Left lung (tissue), 10 donors: ENCODE data around the gene DNAAF8. TPM values are rescaled to one million over a fixed set of nuclear protein-coding genes. Genes with fewer than 3 reads are reported as not detected.

Experiments
- ATAC-seq: fragments of 200-7000 bp; cut with Tn5 transposase; one replicate; pipeline ENCODE4 v1.9.1; 2020; ENCODE audit warnings: moderate library complexity
- DNase-seq, 4 donors: peaks; one replicate each; pipeline ENCODE4 v3.0.0-alpha.2; 2013 to 2020
- H3K27ac ChIP-seq, 2 donors: fragments of 200-600 bp; sonication (generic) in 1 of 2; one replicate each; pipeline versions ENCODE4 v1.5.0 to v1.8.0; 2020 to 2021
- H3K27me3 ChIP-seq, 2 donors: fragments of 200-600 bp; sonication (generic) in 1 of 2; one replicate each; pipeline versions ENCODE4 v1.5.0 to v1.8.0; 2020 to 2021
- H3K36me3 ChIP-seq, 2 donors: fragments of 200-600 bp; sonication (generic) in 1 of 2; one replicate each; pipeline versions ENCODE4 v1.5.0 to v1.8.0; 2020 to 2021
- H3K4me1 ChIP-seq, 2 donors: fragments of 200-600 bp; one replicate each; pipeline ENCODE4 v1.8.0; 2021
- H3K4me3 ChIP-seq, 2 donors: fragments of 200-600 bp; sonication (generic) in 1 of 2; one replicate each; pipeline versions ENCODE4 v1.5.0 to v1.8.0; 2020 to 2021; ENCODE audit warnings: mild to moderate bottlenecking in 1 of 2
- H3K9me3 ChIP-seq, 2 donors: fragments of 200-600 bp; sonication (generic) in 1 of 2; one replicate each; pipeline versions ENCODE4 v1.5.0 to v1.8.0; 2020 to 2021
- intact Hi-C, 2 donors: fragments of 100-400 bp; cut with DNase I; formaldehyde crosslinking; loops; one replicate each; pipeline versions ENCODE4 v1.11.2 to v1.14.2; 2022
- polyA plus RNA-seq, 6 donors: library from polyadenylated mRNA; unstranded; fragments of 120-200 nt; gene quantifications; one replicate each; pipeline ENCODE4 v1.2.1, GENCODE V29; 2013; ENCODE audit not compliant: insufficient read length in 6 of 6
- total RNA-seq, 2 donors: library from RNA; stranded (reverse); fragmentation: NEBNext Ultra II Directional; extraction: Animal tissue kit (Norgen Biotek cat#: 25700); gene quantifications; one replicate each; pipeline ENCODE4 v1.2.1, GENCODE V29; 2021
- TF ChIP-seq, protein P1 (sequence below), 2 donors: fragments of 200-600 bp; sonication (generic) in 1 of 2; IDR thresholded peaks; one replicate each; pipeline versions ENCODE4 v1.5.0 to v1.8.0; 2021; ENCODE audit warnings: antibody characterized with exemption in 2 of 2
- donor health status: DM: no; HTN: yes; CAD: no.
- donor health status: DM: no; HTN: no; CAD: no.

Gene DNAAF8
- total and polyA plus RNA-seq, 8 donors = 1.2 to 4.2 (median 2.9) TPM

GRCh38 chr16:4769306-4769638 is 34.9 kb downstream of the DNAAF8 start:
- Histone ChIP-seq H3K4me1 (peaks cover 13 to 33% of the 10 kb centered on the region in 2 donors), H3K4me3 (peak overlapping the region; percentile 47 to 99), H3K27me3 (no peaks in the 10 kb centered on the region), H3K27ac (peak overlapping the region in 1 of 2 donors; percentile 87), H3K9me3 (no peaks in the 10 kb centered on the region), H3K36me3 (peaks cover 0 to 10% of the 10 kb centered on the region in 2 donors)
- intact Hi-C loops = no loop called here
- no peak for ATAC-seq
- TF ChIP-seq, protein P1, sequence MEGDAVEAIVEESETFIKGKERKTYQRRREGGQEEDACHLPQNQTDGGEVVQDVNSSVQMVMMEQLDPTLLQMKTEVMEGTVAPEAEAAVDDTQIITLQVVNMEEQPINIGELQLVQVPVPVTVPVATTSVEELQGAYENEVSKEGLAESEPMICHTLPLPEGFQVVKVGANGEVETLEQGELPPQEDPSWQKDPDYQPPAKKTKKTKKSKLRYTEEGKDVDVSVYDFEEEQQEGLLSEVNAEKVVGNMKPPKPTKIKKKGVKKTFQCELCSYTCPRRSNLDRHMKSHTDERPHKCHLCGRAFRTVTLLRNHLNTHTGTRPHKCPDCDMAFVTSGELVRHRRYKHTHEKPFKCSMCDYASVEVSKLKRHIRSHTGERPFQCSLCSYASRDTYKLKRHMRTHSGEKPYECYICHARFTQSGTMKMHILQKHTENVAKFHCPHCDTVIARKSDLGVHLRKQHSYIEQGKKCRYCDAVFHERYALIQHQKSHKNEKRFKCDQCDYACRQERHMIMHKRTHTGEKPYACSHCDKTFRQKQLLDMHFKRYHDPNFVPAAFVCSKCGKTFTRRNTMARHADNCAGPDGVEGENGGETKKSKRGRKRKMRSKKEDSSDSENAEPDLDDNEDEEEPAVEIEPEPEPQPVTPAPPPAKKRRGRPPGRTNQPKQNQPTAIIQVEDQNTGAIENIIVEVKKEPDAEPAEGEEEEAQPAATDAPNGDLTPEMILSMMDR (IDR thresholded peaks at IDR 0.05) = no peak
- no peak for DNase-seq

DNA sequence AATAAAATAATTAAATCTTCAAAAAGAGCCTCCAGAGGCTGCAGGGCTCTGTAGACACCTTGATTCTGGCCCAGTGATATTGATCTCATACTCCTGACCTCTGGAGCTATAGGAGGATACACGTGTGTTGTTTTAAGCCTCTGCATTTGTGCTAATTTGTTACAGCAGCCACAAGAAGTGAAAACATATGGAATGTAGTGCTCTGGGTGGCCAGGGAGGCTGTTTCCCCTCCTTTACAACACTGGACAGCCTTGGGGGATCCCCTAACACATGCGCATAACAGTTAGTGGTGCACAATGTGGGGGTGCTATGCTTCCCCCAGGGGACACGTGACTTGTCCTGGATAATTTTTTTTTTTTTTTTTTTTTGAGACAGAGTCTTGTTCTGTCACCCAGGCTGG is 37.3 kb downstream of the DNAAF8 start:
- no peaks in the 10 kb centered on the region for H3K36me3 ChIP-seq
- H3K4me1 ChIP-seq = peaks cover 6 to 18% of the 10 kb centered on the region in 2 donors
- TF ChIP-seq, protein P1 (IDR thresholded peaks at IDR 0.05) = no peak
- ATAC-seq (no peak), DNase-seq (no peak)
- H3K4me3 ChIP-seq = no peak overlapping the region
- intact Hi-C loops = no loop called here
- no peaks in the 10 kb centered on the region for H3K9me3 ChIP-seq
- no peak overlapping the region for H3K27ac ChIP-seq
- no peaks in the 10 kb centered on the region for H3K27me3 ChIP-seq

- Histone ChIP-seq H3K4me1 (peaks cover 6 to 17% of the 10 kb centered on the region in 2 donors), H3K27me3 (no peaks in the 10 kb centered on the region), H3K4me3 (no peak overlapping the region), H3K9me3 (no peaks in the 10 kb centered on the region), H3K36me3 (no peaks in the 10 kb centered on the region), H3K27ac (no peak overlapping the region)
- DNase-seq (no peak), ATAC-seq (no peak)
- TF ChIP-seq, protein P1 (IDR thresholded peaks at IDR 0.05) = no peak
- intact Hi-C loops = no loop called here
Observed at GRCh38 chr16:4772351-4772750, 38.0 kb downstream of the DNAAF8 start.

- DNase-seq (no peak), ATAC-seq (no peak)
- peaks cover 0 to 6% of the 10 kb centered on the region in 2 donors for H3K4me1 ChIP-seq
- no peak overlapping the region for H3K4me3 ChIP-seq
- H3K9me3 ChIP-seq = no peaks in the 10 kb centered on the region
- H3K36me3 ChIP-seq = no peaks in the 10 kb centered on the region
- no peak overlapping the region for H3K27ac ChIP-seq
- TF ChIP-seq, protein P1 (IDR thresholded peaks at IDR 0.05) = no peak
- H3K27me3 ChIP-seq = no peaks in the 10 kb centered on the region
- intact Hi-C loops = no loop called here
Observed at GRCh38 chr16:4775005-4775404, 40.7 kb downstream of the DNAAF8 start.

DNA sequence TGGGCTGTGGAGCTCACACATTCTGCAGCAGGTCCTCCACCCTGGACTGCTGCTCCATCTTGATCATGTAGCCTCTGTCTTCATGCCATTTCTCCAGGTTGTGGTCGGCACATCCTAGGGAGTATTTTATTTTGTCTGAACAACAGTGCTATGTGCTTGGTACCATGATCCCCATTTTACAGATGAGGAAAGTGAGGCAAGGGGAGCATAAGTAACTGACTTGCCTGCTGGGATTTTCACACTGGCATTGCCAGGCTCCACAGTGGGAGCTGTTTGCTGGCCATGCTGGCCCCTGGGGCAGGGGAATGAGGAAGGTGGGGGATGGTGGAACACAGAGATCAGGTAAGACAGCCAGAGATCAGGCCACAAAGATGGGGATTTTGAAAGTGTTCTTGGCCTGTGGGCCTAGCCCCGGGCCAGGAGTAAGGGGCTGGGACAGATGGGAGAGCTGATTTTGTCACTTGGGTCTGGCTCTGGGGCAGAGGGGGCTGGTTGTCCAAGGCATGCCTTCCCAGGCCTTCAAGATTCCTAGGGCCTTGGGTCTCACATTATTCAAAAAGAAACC is 41.9 kb downstream of the DNAAF8 start:
- no peak for ATAC-seq
- TF ChIP-seq, protein P1 (IDR thresholded peaks at IDR 0.05) = no peak
- Histone ChIP-seq H3K4me1 (peaks cover 0 to 6% of the 10 kb centered on the region in 2 donors), H3K4me3 (no peak overlapping the region), H3K9me3 (no peaks in the 10 kb centered on the region), H3K36me3 (no peaks in the 10 kb centered on the region), H3K27ac (no peak overlapping the region), H3K27me3 (no peaks in the 10 kb centered on the region)
- intact Hi-C loops = no loop called here
- no peak for DNase-seq
